Panc1 (cell line): ENCODE data around the gene GPBP1L1. TPM values are rescaled to one million over a fixed set of nuclear protein-coding genes. Genes with fewer than 3 reads are reported as not detected.
"Not testable (repeated sequence)": the region's sequence is repeated elsewhere in the genome, so short reads cannot be mapped to it uniquely, and the experiment has no call there.

Source experiments
- ATAC-seq: fragments of 200-7000 bp; cut with Tn5 transposase; 2 replicates; pipeline ENCODE4 v1.9.1; 2020; ENCODE audit warnings: mild to moderate bottlenecking, moderate library complexity
- BruUV-seq: library from RNA; stranded (reverse); fragments of 400-500 nt; replicated peaks from 2 replicates; lab custom pipeline; 2021; lab: Mats Ljungman, UMichigan
- CTCF ChIA-PET: fragments of 300-600 bp; sonication (Branson Sonifier 250); formaldehyde crosslinking; loops from one replicate; lab custom pipeline; 2022; ENCODE audit warnings: antibody characterized with exemption; lab: Charles Lee
- POLR2A ChIA-PET: fragments of 300-600 bp; sonication (Branson Sonifier 250); formaldehyde crosslinking; loops from one replicate; lab custom pipeline; 2022; ENCODE audit warnings: antibody characterized with exemption; lab: Charles Lee
- DNase-seq: peaks from one replicate; pipeline ENCODE4 v3.0.0-alpha.2; 2010; ENCODE audit warnings: low read depth, low spot score
- H3K27ac ChIP-seq: 2 replicates; pipeline ENCODE4 v1.5.1; 2011; ENCODE audit warnings: mild to moderate bottlenecking, low read length, inconsistent platforms
- H3K27me3 ChIP-seq: fragments of 200-500 bp; sonication (Bioruptor generic); 2 replicates; pipeline ENCODE4 v1.6.0; 2014; ENCODE audit warnings: low read length, inconsistent platforms; ENCODE audit not compliant: control insufficient read depth, insufficient read depth
- H3K36me3 ChIP-seq: fragments of 200-500 bp; sonication (Bioruptor generic); 2 replicates; pipeline ENCODE4 v1.5.1; 2014; ENCODE audit warnings: inconsistent platforms, mild to moderate bottlenecking, low read length, moderate library complexity; ENCODE audit not compliant: control insufficient read depth, insufficient read depth
- H3K4me1 ChIP-seq: 2 replicates; pipeline ENCODE4 v1.5.1; 2011; ENCODE audit warnings: inconsistent platforms, mild to moderate bottlenecking, low read length, moderate library complexity; ENCODE audit not compliant: control insufficient read depth, insufficient read depth
- H3K4me3 ChIP-seq, 2 experiments: 2 replicates each; pipeline ENCODE4 v1.5.1; 2011 to 2012; ENCODE audit warnings: low read depth in 2 of 2, low read length in 2 of 2, mild to moderate bottlenecking in 2 of 2, inconsistent platforms in 1 of 2, moderate library complexity in 1 of 2
- H3K9me3 ChIP-seq: fragments of 200-500 bp; sonication (Bioruptor generic); 2 replicates; pipeline ENCODE4 v1.5.1; 2014; ENCODE audit warnings: low read depth, mild to moderate bottlenecking, inconsistent platforms, low read length, moderate library complexity; ENCODE audit not compliant: control insufficient read depth, insufficient read depth
- POLR2AphosphoS5 ChIP-seq: IDR thresholded peaks from 2 replicates; pipeline ENCODE4 v1.6.1; 2012; ENCODE audit warnings: mild to moderate bottlenecking, low read depth, low read length, moderate library complexity
- SIN3A ChIP-seq: IDR thresholded peaks from 2 replicates; pipeline ENCODE4 v1.6.1; 2012; ENCODE audit warnings: low read depth, mild to moderate bottlenecking, low read length, moderate library complexity, borderline replicate concordance; ENCODE audit not compliant: insufficient read depth
- TCF7L2 ChIP-seq: IDR thresholded peaks from 2 replicates; pipeline ENCODE4 v1.6.1; 2011; ENCODE audit warnings: mild to moderate bottlenecking, low read depth, low read length, inconsistent platforms
- in situ Hi-C: cut with HindIII; loops from 2 replicates; pipeline ENCODE4 v1.10.0; 2016; ENCODE audit warnings: low sequenced_read_pairs, low pct_unique_long_range_greater_than_20kb
- intact Hi-C: fragments of 100-400 bp; cut with micrococcal nuclease; formaldehyde crosslinking; loops from one replicate; pipeline ENCODE4 v1.10.0; 2022; ENCODE audit not compliant: unreplicated experiment
- total RNA-seq: library from RNA; stranded (reverse); gene quantifications from one replicate; pipeline ENCODE4 v1.2.1, GENCODE V29; 2021; ENCODE audit not compliant: unreplicated experiment
- TF ChIP-seq, protein P1 (sequence below), 2 experiments: IDR thresholded peaks; 2 replicates each; pipeline ENCODE4 v1.6.1; 2011 to 2012; ENCODE audit warnings: low read depth in 2 of 2, control low read depth in 1 of 2, low read length in 1 of 2, mild to moderate bottlenecking in 1 of 2, moderate library complexity in 1 of 2; ENCODE audit not compliant: insufficient read depth in 1 of 2
- TF ChIP-seq, protein P2 (sequence below): fragments of 450-650 bp; IDR thresholded peaks from 2 replicates; pipeline ENCODE4 v1.5.1; 2017; ENCODE audit warnings: mild to moderate bottlenecking

The GPBP1L1 gene
- total RNA-seq, 1 experiment from 2014 or later = 130 TPM

DNA sequence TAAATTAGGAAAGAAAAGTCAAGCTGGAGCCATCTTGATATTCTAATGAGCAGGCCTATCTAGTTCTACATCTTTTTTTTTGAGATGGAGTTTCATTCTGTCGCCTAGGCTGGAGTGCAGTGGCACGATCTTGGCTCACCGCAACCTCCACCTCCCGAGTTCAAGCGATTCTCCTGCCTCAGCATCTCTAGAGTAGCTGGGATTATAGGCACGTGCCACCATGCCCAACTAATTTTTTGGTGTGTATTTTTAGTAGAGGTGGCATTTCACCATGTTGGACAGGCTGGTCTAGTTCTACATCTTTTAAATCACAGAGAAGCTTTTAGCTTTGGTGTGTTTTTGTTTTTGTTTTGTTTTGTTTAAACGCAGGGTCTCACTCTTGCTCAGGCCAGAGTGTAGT lies 8.5 kb upstream of the GPBP1L1 start:
- no peak overlapping the region for H3K4me3 ChIP-seq
- in situ Hi-C loops = loop anchor here (25.0 kb wide), 1 partner anchor 167 kb away; no protein-coding TSS in a partner anchor
- DNase-seq = no peak
- ChIA-PET POLR2A (no interaction called here), CTCF (no interaction called here)
- no peaks in the 10 kb centered on the region for H3K27me3 ChIP-seq
- BruUV-seq = no TSS peak
- intact Hi-C loops = no loop called here
- H3K4me1 ChIP-seq = no peaks in the 10 kb centered on the region
- 0 out of 2 replicates have a peak, but pooled peaks have one; percentile 33 for TF ChIP-seq POLR2AphosphoS5
- no peak for TF ChIP-seq SIN3A
- peaks cover 19% of the 10 kb centered on the region for H3K36me3 ChIP-seq
- no peak for ATAC-seq
- no peak overlapping the region for H3K27ac ChIP-seq
- H3K9me3 ChIP-seq = no peaks in the 10 kb centered on the region

DNA sequence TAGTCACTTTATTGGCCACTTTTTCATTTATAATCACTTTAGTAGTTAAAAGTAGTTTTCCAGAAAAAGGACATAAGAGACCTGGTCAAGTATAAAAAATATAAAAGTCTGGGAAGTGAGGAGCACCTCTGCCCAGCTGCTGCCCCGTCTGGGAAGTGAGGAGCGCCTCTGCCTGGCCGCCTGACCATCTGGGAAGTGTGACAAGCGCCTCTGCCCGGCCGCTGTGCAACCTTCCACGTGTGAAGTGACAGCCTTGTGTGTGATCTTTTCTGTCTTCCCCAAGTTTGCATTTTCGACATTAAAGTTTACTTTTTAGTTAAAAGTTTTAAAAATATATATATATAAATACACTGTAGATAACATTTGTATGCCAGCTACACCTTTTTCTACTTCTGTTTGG lies 7.5 kb upstream of the GPBP1L1 start:
- H3K36me3 ChIP-seq = peaks cover 19% of the 10 kb centered on the region
- DNase-seq, H3K4me1 ChIP-seq, H3K4me3 ChIP-seq, ATAC-seq, H3K9me3 ChIP-seq, H3K27me3 ChIP-seq, intact Hi-C loops, BruUV-seq, POLR2A ChIA-PET, CTCF ChIA-PET, H3K27ac ChIP-seq: not testable (repeated sequence)
- in situ Hi-C loops = loop anchor here (25.0 kb wide), 1 partner anchor 168 kb away; no protein-coding TSS in a partner anchor

DNA sequence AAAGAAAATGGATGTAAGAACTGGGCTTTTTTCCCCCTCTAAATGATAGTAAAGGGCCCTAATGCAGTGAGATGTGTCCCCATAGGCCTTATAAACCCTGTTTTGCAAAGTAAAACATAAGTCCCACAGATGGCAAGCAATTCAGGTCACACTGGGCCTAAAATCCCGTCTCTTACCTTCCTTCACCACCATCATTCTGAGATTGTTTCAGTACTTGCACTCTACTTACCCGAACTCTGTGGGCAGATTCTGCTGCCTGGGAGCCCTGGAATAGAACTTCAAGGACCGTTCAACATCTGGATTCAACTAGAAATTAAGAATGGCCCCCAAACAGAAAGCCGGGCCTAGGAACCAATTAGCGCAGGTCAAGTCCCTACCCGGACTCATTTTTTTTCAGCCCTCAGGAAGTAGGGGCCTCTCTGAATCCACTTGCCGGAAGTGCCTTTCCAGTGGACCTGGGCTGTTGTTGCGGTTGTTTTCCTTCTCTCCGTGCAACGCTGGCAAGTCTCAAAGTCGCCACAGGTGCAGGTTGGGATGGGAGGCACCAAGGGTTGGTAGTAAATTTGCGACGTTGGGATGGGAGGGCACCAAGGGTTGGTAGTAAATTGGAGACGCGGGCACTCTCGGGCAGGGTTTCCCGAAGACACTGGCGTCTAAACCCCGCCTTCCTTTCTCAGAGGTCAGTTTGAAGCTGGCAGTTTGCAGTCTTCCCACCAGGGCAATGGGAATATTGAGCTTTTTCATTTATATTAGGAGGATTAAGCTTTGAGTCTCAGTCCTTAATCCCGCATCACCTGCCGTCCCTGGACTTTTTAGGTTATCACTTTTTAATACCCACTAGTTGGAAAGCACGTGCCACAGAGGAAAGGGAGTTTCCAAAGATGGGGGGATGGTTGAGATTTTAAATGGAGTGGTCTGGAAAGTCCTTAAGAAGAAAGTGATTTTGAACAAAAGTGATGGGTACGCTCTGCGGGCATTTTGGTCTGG lies 1.7 kb upstream of the GPBP1L1 start, which contains the start of gene TMEM69:
TSS of gene TMEM69 (plus strand) at position 428 of the 987 bp plus-strand sequence. CDS start 2,888 bp downstream, outside the sequence.
- Histone ChIP-seq H3K4me3 (peak within 1 kb of the TSS; percentile 99 to 100), H3K9me3 (no peaks in the 10 kb centered on the region), H3K27me3 (no peaks in the 10 kb centered on the region), H3K36me3 (peaks cover 22% of the 10 kb centered on the region), H3K4me1 (peaks cover 21% of the 10 kb centered on the region), H3K27ac (peak within 1 kb of the TSS; percentile 100)
- ATAC-seq = peak; percentile 60
- TF ChIP-seq POLR2AphosphoS5 = peak; percentile 90
- no peak for TF ChIP-seq TCF7L2
- TF ChIP-seq SIN3A = no peak
- TF ChIP-seq, protein P1, sequence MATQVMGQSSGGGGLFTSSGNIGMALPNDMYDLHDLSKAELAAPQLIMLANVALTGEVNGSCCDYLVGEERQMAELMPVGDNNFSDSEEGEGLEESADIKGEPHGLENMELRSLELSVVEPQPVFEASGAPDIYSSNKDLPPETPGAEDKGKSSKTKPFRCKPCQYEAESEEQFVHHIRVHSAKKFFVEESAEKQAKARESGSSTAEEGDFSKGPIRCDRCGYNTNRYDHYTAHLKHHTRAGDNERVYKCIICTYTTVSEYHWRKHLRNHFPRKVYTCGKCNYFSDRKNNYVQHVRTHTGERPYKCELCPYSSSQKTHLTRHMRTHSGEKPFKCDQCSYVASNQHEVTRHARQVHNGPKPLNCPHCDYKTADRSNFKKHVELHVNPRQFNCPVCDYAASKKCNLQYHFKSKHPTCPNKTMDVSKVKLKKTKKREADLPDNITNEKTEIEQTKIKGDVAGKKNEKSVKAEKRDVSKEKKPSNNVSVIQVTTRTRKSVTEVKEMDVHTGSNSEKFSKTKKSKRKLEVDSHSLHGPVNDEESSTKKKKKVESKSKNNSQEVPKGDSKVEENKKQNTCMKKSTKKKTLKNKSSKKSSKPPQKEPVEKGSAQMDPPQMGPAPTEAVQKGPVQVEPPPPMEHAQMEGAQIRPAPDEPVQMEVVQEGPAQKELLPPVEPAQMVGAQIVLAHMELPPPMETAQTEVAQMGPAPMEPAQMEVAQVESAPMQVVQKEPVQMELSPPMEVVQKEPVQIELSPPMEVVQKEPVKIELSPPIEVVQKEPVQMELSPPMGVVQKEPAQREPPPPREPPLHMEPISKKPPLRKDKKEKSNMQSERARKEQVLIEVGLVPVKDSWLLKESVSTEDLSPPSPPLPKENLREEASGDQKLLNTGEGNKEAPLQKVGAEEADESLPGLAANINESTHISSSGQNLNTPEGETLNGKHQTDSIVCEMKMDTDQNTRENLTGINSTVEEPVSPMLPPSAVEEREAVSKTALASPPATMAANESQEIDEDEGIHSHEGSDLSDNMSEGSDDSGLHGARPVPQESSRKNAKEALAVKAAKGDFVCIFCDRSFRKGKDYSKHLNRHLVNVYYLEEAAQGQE (IDR thresholded peaks at IDR 0.05; ENCODE audit: insufficient read depth in 1 of 2, low read depth in 2 of 2, low read length in 1 of 2) = peak in 1 of 2 experiments; percentile 6; a peak in 1 of 4 replicates
- TF ChIP-seq, protein P2, sequence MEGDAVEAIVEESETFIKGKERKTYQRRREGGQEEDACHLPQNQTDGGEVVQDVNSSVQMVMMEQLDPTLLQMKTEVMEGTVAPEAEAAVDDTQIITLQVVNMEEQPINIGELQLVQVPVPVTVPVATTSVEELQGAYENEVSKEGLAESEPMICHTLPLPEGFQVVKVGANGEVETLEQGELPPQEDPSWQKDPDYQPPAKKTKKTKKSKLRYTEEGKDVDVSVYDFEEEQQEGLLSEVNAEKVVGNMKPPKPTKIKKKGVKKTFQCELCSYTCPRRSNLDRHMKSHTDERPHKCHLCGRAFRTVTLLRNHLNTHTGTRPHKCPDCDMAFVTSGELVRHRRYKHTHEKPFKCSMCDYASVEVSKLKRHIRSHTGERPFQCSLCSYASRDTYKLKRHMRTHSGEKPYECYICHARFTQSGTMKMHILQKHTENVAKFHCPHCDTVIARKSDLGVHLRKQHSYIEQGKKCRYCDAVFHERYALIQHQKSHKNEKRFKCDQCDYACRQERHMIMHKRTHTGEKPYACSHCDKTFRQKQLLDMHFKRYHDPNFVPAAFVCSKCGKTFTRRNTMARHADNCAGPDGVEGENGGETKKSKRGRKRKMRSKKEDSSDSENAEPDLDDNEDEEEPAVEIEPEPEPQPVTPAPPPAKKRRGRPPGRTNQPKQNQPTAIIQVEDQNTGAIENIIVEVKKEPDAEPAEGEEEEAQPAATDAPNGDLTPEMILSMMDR = no peak
- in situ Hi-C loops (loop anchor here (25.0 kb wide), 1 partner anchor 174 kb away; no protein-coding TSS in a partner anchor), intact Hi-C loops (loop anchor here (5.0 kb wide), 1 partner anchor 194 kb away; no protein-coding TSS in a partner anchor)
- DNase-seq = peak; percentile 86
- CTCF ChIA-PET = interaction anchor here (0.6 to 0.7 kb wide), 2 partner anchors 106 to 347 kb away, joined by 3 to 5 read pairs; no protein-coding TSS in a partner anchor
- BruUV-seq = TSS peak; percentile 74
- POLR2A ChIA-PET = interaction anchor here (0.6 kb wide), 1 partner anchor 175 kb away, joined by 3 read pairs; no protein-coding TSS in a partner anchor
